SU-DHL-6 (cell line): ENCODE measurements around the gene CD244.

Source experiments
- H2AFZ ChIP-seq: fragments of 200-600 bp; sonication (generic); 2 replicates; pipeline ENCODE4 v1.6.1; 2014; ENCODE audit warnings: low read depth, mild to moderate bottlenecking, moderate library complexity, mixed read lengths, antibody characterized with exemption, low read length; ENCODE audit not compliant: severe bottlenecking
- H3F3A ChIP-seq: fragments of 200-600 bp; shearing (Covaris generic); 2 replicates; pipeline ENCODE4 v1.6.0; 2016; ENCODE audit warnings: antibody characterized with exemption, mild to moderate bottlenecking; ENCODE audit not compliant: insufficient read depth
- H3K27ac ChIP-seq: fragments of 200-600 bp; sonication (generic); 2 replicates; pipeline ENCODE4 v1.5.1; 2016; ENCODE audit warnings: low read depth, mild to moderate bottlenecking, low read length, moderate library complexity, mixed read lengths
- H3K27me3 ChIP-seq: fragments of 200-600 bp; sonication (generic), shearing (Covaris generic); 2 replicates; pipeline ENCODE4 v1.6.0; 2014; ENCODE audit warnings: mild to moderate bottlenecking, low read length
- H3K36me3 ChIP-seq: fragments of 200-600 bp; sonication (generic); 2 replicates; pipeline ENCODE4 v1.6.1; 2014; ENCODE audit warnings: mild to moderate bottlenecking, low read length, mixed read lengths
- H3K4me2 ChIP-seq: fragments of 300-600, 200-600 bp; shearing (Covaris generic), sonication (generic); 2 replicates; pipeline ENCODE4 v1.6.0; 2014; ENCODE audit warnings: low read length, low read depth, mild to moderate bottlenecking; ENCODE audit not compliant: poor library complexity, severe bottlenecking
- H3K4me3 ChIP-seq: fragments of 200-600 bp; sonication (generic); 2 replicates; pipeline ENCODE4 v1.5.1; 2014; ENCODE audit warnings: antibody characterized with exemption, low read length, mild to moderate bottlenecking, mixed read lengths; ENCODE audit not compliant: insufficient read depth, poor library complexity, severe bottlenecking
- H3K79me2 ChIP-seq: fragments of 200-600 bp; sonication (generic); 2 replicates; pipeline ENCODE4 v1.6.1; 2014; ENCODE audit warnings: mild to moderate bottlenecking, low read length, moderate library complexity; ENCODE audit not compliant: insufficient read depth
- H3K9ac ChIP-seq: fragments of 200-600 bp; sonication (generic); 2 replicates; pipeline ENCODE4 v1.7.0; 2014; ENCODE audit warnings: mild to moderate bottlenecking, low read length
- H3K9me2 ChIP-seq: fragments of 200-600 bp; sonication (generic); replicated peaks from 2 replicates; pipeline ENCODE4 v1.6.1; 2014; ENCODE audit warnings: low read length; ENCODE audit not compliant: insufficient read depth
- H3K9me3 ChIP-seq: fragments of 200-600 bp; sonication (generic); 2 replicates; pipeline ENCODE4 v1.6.1; 2014; ENCODE audit warnings: low read length, mixed read lengths; ENCODE audit not compliant: insufficient read depth
- H4K20me1 ChIP-seq: fragments of 200-600 bp; sonication (generic); 2 replicates; pipeline ENCODE4 v1.6.1; 2014; ENCODE audit warnings: low read depth, mild to moderate bottlenecking, antibody characterized with exemption, low read length, moderate library complexity, mixed read lengths
- EZH2phosphoT487 ChIP-seq: fragments of 200-600 bp; sonication (generic), shearing (Covaris generic); conservative IDR thresholded peaks from 2 replicates; pipeline ENCODE4 v1.6.1; 2018; ENCODE audit warnings: mild to moderate bottlenecking, antibody characterized with exemption, low read length, moderate library complexity, mixed read lengths
- TF ChIP-seq, protein P1 (sequence below): fragments of 200-600 bp; sonication (generic); IDR thresholded peaks from one replicate; pipeline ENCODE4 v1.5.1; 2017; ENCODE audit warnings: antibody characterized with exemption, mild to moderate bottlenecking, low read length, moderate library complexity; ENCODE audit not compliant: insufficient read depth, poor library complexity, severe bottlenecking

The CD244 gene

DNA sequence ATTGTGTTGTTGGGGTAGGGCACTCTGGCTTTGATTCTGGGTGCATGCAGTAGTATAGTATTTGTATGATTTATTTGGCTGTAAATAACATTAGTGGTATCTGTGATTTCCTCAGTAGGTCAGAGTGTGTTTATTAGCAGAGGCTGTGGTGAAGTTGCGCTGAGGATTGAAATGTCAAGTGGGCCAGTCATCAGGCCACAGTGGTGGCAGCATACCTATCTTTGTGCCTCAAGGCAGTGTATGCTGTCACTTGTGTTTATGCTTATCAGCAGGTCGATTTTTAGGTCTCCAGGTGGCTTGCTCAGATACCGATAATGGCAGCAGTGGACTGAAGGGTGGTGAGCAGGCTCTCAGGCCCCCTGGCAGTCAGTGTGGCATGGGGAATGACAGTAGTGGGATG, 55.4 kb downstream of the CD244 start:
- 0 out of 2 replicates have a peak, but pooled peaks cover 3% of the 10 kb centered on the region for H3K36me3 ChIP-seq
- no peaks in the 10 kb centered on the region for H3K9me3 ChIP-seq
- no peaks in the 10 kb centered on the region for H4K20me1 ChIP-seq
- no peaks in the 10 kb centered on the region for H3K9me2 ChIP-seq
- H3K4me2 ChIP-seq, result no peak overlapping the region
- H2AFZ ChIP-seq, result no peak overlapping the region
- no peak overlapping the region for H3K9ac ChIP-seq
- TF ChIP-seq, protein P1, sequence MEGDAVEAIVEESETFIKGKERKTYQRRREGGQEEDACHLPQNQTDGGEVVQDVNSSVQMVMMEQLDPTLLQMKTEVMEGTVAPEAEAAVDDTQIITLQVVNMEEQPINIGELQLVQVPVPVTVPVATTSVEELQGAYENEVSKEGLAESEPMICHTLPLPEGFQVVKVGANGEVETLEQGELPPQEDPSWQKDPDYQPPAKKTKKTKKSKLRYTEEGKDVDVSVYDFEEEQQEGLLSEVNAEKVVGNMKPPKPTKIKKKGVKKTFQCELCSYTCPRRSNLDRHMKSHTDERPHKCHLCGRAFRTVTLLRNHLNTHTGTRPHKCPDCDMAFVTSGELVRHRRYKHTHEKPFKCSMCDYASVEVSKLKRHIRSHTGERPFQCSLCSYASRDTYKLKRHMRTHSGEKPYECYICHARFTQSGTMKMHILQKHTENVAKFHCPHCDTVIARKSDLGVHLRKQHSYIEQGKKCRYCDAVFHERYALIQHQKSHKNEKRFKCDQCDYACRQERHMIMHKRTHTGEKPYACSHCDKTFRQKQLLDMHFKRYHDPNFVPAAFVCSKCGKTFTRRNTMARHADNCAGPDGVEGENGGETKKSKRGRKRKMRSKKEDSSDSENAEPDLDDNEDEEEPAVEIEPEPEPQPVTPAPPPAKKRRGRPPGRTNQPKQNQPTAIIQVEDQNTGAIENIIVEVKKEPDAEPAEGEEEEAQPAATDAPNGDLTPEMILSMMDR, result no peak
- no peak for TF ChIP-seq EZH2phosphoT487
- H3F3A ChIP-seq, result no peaks in the 10 kb centered on the region
- H3K79me2 ChIP-seq, result no peaks in the 10 kb centered on the region
- no peak overlapping the region for H3K4me3 ChIP-seq
- no peak overlapping the region for H3K27ac ChIP-seq
- no peaks in the 10 kb centered on the region for H3K27me3 ChIP-seq

DNA sequence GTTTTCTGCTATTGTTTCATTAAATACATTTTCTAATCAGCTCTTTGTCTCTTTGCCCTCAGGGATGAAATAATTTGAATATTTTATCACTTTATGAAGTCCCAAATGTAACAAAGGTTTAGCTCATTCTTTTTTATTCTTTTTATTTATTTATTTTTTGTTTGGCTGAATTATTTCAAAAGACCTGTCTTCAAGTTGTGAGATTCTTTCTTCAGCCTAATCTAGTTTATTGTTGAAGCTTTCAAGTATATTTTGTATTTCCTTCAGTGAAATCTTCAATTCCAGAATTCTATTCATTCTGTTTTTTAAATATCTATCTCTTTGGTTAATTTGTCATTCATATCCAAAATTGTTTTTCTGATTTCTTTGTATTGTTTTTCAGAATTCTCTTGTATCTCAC, 55.9 kb downstream of the CD244 start:
- no peak overlapping the region for H2AFZ ChIP-seq
- H3K79me2 ChIP-seq, result no peaks in the 10 kb centered on the region
- H3K27ac ChIP-seq, result no peak overlapping the region
- TF ChIP-seq EZH2phosphoT487, result no peak
- TF ChIP-seq, protein P1, result no peak
- no peak overlapping the region for H3K4me2 ChIP-seq
- no peaks in the 10 kb centered on the region for H3K9me3 ChIP-seq
- no peaks in the 10 kb centered on the region for H3K27me3 ChIP-seq
- no peak overlapping the region for H3K9ac ChIP-seq
- H3K36me3 ChIP-seq, result 0 out of 2 replicates have a peak, but pooled peaks cover 3% of the 10 kb centered on the region
- H4K20me1 ChIP-seq, result no peaks in the 10 kb centered on the region
- H3K4me3 ChIP-seq, result no peak overlapping the region
- H3K9me2 ChIP-seq, result no peaks in the 10 kb centered on the region
- no peaks in the 10 kb centered on the region for H3F3A ChIP-seq

DNA sequence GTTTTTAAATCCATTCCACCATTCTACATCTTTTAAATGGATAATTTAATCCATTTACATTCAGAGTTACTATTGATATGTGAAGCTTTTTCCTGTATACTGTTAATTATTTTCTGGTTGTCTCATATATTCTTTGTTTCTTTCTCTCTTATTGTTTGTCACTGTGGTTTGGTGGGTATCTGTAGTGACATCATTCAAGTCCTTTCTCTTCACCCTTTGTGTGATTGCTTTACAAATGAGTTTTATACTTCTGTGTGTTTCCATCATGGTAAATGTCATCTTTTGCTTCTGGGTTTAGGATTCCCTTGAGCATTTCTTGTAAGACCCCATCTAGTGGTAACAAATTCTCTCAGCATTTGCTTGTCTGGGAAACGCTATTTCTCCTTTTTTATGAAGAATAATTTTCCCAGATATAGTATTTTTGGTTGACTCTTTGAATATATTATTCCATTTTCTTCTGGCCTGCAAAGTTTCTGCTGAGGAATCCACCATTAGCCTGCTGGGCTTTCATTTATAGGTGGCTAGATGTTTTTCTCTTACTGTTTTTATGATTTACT, 56.5 kb downstream of the CD244 start:
- Histone ChIP-seq H3K27ac (no peak overlapping the region), H3K4me3 (no peak overlapping the region), H3K27me3 (no peaks in the 10 kb centered on the region), H3K4me2 (no peak overlapping the region), H3K79me2 (no peaks in the 10 kb centered on the region), H3K9ac (no peak overlapping the region), H3F3A (no peaks in the 10 kb centered on the region), H3K36me3 (0 out of 2 replicates have a peak, but pooled peaks cover 3% of the 10 kb centered on the region), H3K9me2 (no peaks in the 10 kb centered on the region), H2AFZ (no peak overlapping the region), H4K20me1 (no peaks in the 10 kb centered on the region), H3K9me3 (no peaks in the 10 kb centered on the region)
- TF ChIP-seq, protein P1, result no peak
- TF ChIP-seq EZH2phosphoT487, result no peak
